ACC112 (cell line): ENCODE data around the gene MBD2.
A peak's percentile ranks its signal among the peaks of the same experiment; 100 is the strongest.

Experiments
- H2AFZ ChIP-seq: fragments of 200-600 bp; sonication (generic); one replicate; pipeline ENCODE4 v1.6.0; 2017; ENCODE audit warnings: antibody characterized with exemption, low read length; ENCODE audit not compliant: unreplicated experiment
- H3K27ac ChIP-seq: fragments of 200-600 bp; sonication (generic); 2 replicates; pipeline ENCODE4 v1.5.1; 2014; ENCODE audit warnings: low read depth, mild to moderate bottlenecking, antibody characterized with exemption, low read length, moderate library complexity
- H3K27me3 ChIP-seq: fragments of 200-600 bp; sonication (generic); 2 replicates; pipeline ENCODE4 v1.6.1; 2014; ENCODE audit warnings: mild to moderate bottlenecking, antibody characterized with exemption, low read length, moderate library complexity, mixed read lengths; ENCODE audit not compliant: insufficient read depth
- H3K36me3 ChIP-seq: fragments of 200-600 bp; sonication (generic); 2 replicates; pipeline ENCODE4 v1.6.1; 2016; ENCODE audit warnings: mild to moderate bottlenecking, antibody characterized with exemption, low read length, moderate library complexity, mixed read lengths; ENCODE audit not compliant: insufficient read depth
- H3K4me1 ChIP-seq: fragments of 200-600 bp; sonication (generic); one replicate; pipeline ENCODE4 v1.6.1; 2016; ENCODE audit warnings: low read length, mixed read lengths; ENCODE audit not compliant: insufficient read depth, unreplicated experiment, control insufficient read depth
- H3K4me3 ChIP-seq: fragments of 200-600 bp; sonication (generic); 2 replicates; pipeline ENCODE4 v1.5.1; 2014; ENCODE audit warnings: mild to moderate bottlenecking, low read depth, low read length
- H3K79me2 ChIP-seq: fragments of 200-600 bp; sonication (generic); one replicate; pipeline ENCODE4 v1.6.0; 2016; ENCODE audit warnings: low read length; ENCODE audit not compliant: control insufficient read depth, unreplicated experiment, insufficient read depth

The MBD2 gene

DNA sequence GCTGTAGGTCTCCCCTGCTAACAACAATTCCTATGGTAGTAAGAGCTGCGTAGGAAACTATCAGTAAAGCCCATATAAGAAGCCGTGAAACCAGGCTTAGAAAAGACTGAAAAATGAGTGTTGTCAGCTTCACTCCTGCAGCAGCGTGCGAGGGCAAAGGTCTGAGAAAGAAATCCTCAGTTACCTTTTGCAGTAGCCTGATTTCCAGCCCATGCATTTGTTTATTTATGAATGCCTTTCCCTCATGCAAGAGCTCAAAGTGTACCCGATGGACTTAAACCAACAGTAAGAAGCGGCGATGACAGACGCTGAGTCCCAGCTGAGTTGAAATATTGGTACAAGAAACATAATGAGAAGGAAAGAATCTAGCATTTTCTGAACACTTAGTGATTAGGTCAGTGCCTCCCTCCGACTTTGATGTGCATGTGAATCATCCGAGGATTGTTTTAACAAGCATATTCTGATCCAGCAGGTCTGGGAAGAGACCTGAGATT lies 29.8 kb upstream of the MBD2 start:
- Histone ChIP-seq H3K36me3 (no peaks in the 10 kb centered on the region), H3K4me1 (peaks cover 22% of the 10 kb centered on the region), H3K27me3 (no peaks in the 10 kb centered on the region), H3K79me2 (no peaks in the 10 kb centered on the region), H3K27ac (no peak overlapping the region), H3K4me3 (no peak overlapping the region), H2AFZ (peak overlapping the region; percentile 41)

DNA sequence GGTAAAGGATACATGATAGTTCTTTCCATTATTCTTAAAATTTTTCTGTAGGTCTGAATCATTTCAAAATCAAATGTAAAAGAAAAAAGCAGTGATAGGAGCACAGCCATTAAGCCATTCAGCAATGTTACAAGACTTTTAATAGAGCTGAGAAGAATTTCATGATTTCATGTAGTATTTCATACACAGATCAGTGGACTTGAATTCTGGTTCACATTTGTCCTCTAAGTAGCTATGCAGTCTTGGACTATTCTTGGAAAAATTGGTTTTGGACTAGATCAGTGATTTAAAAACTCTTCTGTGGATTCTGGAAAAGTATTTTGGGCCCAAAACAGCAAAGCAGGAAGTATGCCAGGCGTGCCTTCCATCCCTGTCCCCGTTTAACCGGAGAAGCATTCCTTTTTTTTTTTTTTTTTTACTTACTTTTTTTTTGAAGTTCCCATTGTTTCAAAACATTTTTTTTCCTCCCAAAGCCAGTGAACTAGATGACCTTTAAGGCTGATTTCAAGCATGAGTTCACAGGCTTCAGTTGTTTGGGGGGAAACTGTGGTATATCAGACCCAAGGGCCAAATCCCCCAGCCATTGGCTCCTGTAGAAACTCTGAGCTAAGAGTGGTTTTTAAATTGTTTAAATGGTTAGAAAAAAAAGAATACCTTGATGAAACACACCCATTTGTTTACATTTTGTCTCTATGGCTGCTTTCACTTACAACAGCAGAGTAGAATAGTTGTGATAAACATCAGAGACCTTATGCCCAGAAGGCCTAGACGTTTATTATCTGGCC lies 27.3 kb upstream of the MBD2 start:
- Histone ChIP-seq H2AFZ (no peak overlapping the region), H3K27ac (no peak overlapping the region), H3K27me3 (no peaks in the 10 kb centered on the region), H3K4me1 (peaks cover 11% of the 10 kb centered on the region), H3K36me3 (no peaks in the 10 kb centered on the region), H3K4me3 (no peak overlapping the region), H3K79me2 (no peaks in the 10 kb centered on the region)

DNA sequence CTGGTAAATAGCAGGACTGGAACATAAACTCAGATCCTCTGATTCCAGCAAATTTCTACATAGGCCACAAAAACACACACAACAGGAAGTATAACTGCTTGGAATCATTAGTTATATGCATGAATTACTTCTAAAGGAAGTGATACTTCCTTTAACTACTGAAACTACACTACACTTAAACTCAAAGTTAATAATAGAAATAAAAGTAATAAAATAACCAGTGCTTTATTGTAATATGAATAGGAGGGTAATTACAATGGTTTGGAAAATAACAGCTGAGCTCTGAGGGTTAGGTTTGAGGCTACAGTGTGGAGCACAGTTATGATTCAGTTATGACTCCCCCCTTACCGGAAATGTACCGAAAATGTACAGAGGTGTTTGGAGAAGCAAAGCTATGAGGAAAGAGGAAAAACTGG lies 26.4 kb upstream of the MBD2 start:
- Histone ChIP-seq H3K79me2 (no peaks in the 10 kb centered on the region), H2AFZ (no peak overlapping the region), H3K27ac (no peak overlapping the region), H3K4me1 (peaks cover 11% of the 10 kb centered on the region), H3K36me3 (no peaks in the 10 kb centered on the region), H3K27me3 (no peaks in the 10 kb centered on the region), H3K4me3 (no peak overlapping the region)

DNA sequence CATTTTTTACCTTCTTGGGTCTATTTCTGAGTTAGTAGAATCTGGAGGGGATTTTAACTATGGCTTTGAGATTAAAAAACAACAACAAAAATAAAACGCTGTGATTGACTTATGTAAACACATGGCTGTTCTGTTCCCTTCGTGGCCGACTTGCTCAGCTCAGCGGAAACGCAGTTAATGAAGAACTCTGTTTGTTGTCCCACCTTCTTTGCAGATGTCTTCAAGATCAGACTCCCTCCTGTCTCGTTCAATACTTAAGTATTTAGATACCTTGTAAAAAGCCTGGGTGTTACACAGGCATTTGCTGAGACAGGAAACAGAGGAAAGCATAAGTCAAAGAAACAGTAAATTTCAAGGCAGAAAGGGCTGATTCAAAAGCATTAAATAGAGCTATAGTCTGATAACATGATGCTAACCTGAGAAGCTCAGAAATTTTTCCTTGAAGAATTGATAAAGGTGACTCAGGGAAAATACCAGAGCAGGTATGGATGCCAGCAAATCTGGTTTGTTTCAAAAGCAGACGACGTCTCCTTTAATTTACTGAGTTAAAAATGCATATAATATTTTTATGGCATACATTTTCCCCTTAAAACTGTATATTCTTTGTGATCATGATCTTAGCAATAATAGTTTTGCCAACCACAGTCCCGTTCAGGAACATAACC lies 23.2 kb upstream of the MBD2 start:
- H3K27ac ChIP-seq: no peak overlapping the region
- no peaks in the 10 kb centered on the region for H3K4me1 ChIP-seq
- H3K36me3 ChIP-seq: no peaks in the 10 kb centered on the region
- no peak overlapping the region for H3K4me3 ChIP-seq
- H3K79me2 ChIP-seq: no peaks in the 10 kb centered on the region
- no peaks in the 10 kb centered on the region for H3K27me3 ChIP-seq
- H2AFZ ChIP-seq: no peak overlapping the region

DNA sequence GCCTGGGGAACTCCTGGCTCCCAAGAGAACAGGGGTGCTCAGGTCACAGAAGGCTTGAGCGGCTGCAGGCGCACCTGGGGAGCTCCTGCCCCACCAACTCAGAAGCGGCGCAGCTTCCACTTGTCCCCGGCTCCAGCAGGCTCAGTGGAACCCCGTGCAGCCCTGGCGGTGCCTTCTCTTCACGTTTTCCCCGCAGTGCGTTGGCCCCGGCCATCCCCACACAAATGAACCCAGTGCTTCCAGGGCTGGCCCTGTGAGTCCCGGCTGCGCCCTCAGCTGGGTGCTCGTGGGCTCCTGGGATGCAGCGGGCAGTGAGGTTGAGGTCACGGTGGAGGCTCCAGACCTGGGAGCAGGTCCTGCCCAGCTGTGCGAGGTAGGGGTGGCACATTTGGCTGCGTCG lies 17.9 kb upstream of the MBD2 start:
- no peak overlapping the region for H2AFZ ChIP-seq
- H3K79me2 ChIP-seq: no peaks in the 10 kb centered on the region
- no peak overlapping the region for H3K27ac ChIP-seq
- no peaks in the 10 kb centered on the region for H3K4me1 ChIP-seq
- H3K27me3 ChIP-seq: no peaks in the 10 kb centered on the region
- H3K4me3 ChIP-seq: no peak overlapping the region
- H3K36me3 ChIP-seq: no peaks in the 10 kb centered on the region

DNA sequence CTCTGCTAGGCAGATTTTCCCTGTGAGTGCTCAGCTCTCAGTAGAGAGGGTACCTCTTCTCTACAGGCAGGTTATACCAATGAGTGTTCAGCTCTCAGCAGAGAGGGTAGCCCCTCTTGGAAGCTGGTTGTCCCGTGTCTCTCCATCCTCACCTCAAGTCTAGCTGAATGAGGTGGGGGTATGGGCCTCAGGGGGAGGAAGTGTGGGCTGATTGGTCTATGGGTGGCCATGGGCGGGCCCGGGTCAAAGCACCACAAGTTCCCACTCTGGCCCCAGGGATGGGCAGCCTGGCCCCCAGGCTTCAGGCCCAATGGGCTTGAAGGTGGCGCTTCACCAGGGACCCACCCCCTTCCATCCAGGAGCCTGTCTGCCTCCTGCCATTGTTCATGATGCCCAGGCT lies 17.0 kb upstream of the MBD2 start:
- H3K79me2 ChIP-seq: no peaks in the 10 kb centered on the region
- H3K27ac ChIP-seq: no peak overlapping the region

DNA sequence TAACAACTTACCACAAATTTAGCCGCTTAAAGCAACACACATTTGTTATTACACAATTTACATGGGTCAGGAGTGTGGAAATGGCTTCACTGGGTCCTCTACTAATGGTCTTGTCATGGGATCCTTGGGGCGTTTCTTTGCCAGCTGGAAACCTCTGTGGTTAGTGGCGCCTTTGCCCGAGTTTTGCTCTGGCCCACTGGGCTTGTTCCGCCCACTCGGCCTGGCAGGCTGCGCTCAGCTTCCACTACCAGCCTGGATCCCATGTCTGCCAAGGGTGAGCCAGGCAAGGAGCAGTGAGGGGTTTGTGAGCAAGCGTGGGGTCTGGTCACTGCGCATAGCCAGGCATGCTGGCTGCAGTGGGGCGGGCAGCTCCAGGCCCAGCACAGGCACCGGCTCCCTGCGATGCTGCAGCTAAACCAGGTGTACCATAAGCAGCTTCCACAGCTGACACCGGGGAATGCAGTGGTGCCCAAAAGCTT lies 16.2 kb upstream of the MBD2 start:
- Histone ChIP-seq H3K79me2 (no peaks in the 10 kb centered on the region), H3K4me3 (no peak overlapping the region), H3K36me3 (no peaks in the 10 kb centered on the region), H3K27me3 (no peaks in the 10 kb centered on the region), H3K27ac (no peak overlapping the region), H2AFZ (no peak overlapping the region), H3K4me1 (no peaks in the 10 kb centered on the region)

More for the DNA sequence above, 17.0 kb upstream of the MBD2 start:
- Histone ChIP-seq H3K4me3 (no peak overlapping the region), H3K27me3 (no peaks in the 10 kb centered on the region), H3K4me1 (no peaks in the 10 kb centered on the region), H2AFZ (no peak overlapping the region), H3K36me3 (no peaks in the 10 kb centered on the region)

DNA sequence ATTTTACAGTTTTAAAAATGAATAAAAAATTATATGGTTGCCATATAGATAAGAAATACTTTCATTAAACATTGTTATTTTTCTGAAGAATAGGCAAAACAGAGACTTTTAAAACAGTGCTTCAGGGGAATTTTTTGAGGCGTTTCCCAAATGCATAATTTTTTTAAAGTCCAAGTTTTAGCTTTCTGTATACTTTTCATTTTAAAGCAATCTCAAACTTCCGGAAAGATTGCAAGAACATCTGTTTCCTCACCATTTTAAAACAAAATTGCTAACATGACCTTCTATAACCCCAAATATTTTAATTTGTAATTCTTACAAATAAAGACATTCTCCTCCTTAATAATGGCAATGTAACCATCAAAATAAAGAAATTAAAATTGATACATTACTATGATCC lies 15.1 kb upstream of the MBD2 start:
- Histone ChIP-seq H3K27ac (no peak overlapping the region), H3K4me1 (no peaks in the 10 kb centered on the region), H3K79me2 (no peaks in the 10 kb centered on the region), H3K36me3 (no peaks in the 10 kb centered on the region), H2AFZ (no peak overlapping the region), H3K27me3 (no peaks in the 10 kb centered on the region), H3K4me3 (no peak overlapping the region)

DNA sequence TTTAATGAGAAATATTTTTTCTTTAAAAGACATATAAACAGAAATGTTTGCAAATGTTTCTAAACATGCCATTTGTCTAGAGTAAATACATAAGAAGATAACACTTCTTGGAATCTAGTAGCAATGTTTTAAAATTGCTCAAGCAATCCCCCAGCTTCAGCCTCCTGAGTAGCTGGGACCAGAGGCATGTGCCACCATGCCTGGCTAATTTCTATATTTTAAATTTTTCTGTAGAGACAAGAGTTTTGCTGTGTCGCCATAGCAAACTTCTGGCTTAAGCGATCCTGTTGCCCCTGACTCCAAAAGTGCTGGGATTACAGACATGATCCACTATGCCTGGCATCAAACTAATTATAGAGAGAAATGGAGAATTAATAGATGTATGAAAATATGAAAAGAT lies 14.6 kb upstream of the MBD2 start:
- Histone ChIP-seq H3K4me1 (no peaks in the 10 kb centered on the region), H2AFZ (no peak overlapping the region)

DNA sequence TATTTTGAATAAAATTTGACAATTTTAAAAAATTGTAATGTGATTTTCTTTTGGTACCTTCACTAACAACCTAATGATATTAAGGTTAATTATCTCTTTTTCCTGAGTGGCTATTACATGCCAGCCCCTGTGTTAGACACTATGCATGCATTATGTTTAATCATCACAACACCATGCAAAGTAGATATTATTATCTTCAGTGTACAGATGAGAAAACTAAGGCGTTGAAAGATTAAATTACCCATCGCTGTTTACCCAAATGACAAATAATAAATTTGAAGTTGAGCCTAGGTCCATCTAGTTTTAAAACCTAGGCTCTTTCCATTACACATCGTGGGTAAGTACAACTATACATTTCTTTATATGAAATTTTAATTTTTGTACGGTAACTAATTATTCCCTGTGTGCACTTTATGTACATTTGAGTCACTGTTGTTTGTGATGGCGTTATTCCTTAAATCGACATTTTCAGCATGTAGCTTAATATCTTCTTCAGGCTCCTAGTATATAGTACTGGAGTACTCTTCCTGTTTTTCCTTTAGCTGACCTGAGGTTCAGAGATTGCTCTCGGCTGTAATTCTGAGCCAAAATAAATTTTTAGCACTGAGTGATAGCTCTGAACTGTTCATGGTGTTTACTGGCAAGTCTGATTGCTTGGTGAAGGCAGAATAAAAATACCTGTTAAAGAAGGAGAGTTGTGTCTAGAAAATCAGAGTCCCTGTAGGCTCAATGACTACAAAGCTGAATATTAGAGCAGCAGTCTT lies 13.9 kb upstream of the MBD2 start:
- no peaks in the 10 kb centered on the region for H3K27me3 ChIP-seq
- no peaks in the 10 kb centered on the region for H3K79me2 ChIP-seq
- H3K36me3 ChIP-seq: no peaks in the 10 kb centered on the region
- no peak overlapping the region for H2AFZ ChIP-seq
- no peak overlapping the region for H3K4me3 ChIP-seq
- no peak overlapping the region for H3K27ac ChIP-seq
- no peaks in the 10 kb centered on the region for H3K4me1 ChIP-seq

More for the DNA sequence above, 14.6 kb upstream of the MBD2 start:
- Histone ChIP-seq H3K36me3 (no peaks in the 10 kb centered on the region), H3K4me3 (no peak overlapping the region), H3K79me2 (no peaks in the 10 kb centered on the region), H3K27ac (no peak overlapping the region), H3K27me3 (no peaks in the 10 kb centered on the region)
